ENCODE results near the gene MIPEP. TPM values are rescaled to one million over a fixed set of nuclear protein-coding genes. Genes with fewer than 3 reads are reported as not detected.

Gene MIPEP
- total RNA-seq, 1 experiment from 2014 or later: 25.4 TPM

DNA sequence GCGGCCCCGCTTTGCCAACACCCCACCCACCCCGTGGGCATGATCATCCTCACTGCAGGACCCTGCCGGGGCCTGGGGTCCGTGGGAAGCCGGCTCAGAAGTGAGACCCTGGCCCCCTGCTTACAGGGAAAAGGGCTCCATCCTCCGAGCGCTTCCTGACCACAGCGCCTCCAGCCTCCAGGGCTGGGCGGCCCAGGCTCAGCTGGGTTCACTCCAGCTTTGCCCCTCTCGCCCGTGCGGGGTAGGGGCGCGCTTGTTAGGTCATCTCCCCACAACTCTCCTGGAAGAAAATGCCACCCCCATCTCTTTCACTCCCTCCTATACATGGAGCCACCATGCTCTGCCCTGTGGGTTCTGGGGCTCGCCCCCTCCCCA lies 14.7 kb upstream of the MIPEP start:
- peaks cover 8% of the 10 kb centered on the region for H3K4me1 ChIP-seq (ENCODE audit: insufficient read depth, low read length, poor library complexity, severe bottlenecking)
- no peaks in the 10 kb centered on the region for H3K9me3 ChIP-seq (ENCODE audit: low read depth, low read length, poor library complexity, severe bottlenecking)
- POLR2A ChIA-PET (ENCODE audit: low non-redundant PET): no interaction called here
- DNase-seq (ENCODE audit: low spot score): no peak
- H3K4me3 ChIP-seq (ENCODE audit: low read depth, low read length, poor library complexity, severe bottlenecking): no peak overlapping the region
- no peaks in the 10 kb centered on the region for H3K36me3 ChIP-seq (ENCODE audit: insufficient read depth, low read length, poor library complexity, severe bottlenecking)
- H3K27me3 ChIP-seq (replicated peaks; ENCODE audit: insufficient read depth, low read depth, low read length, poor library complexity): peaks cover 9% of the 10 kb centered on the region
- TF ChIP-seq, protein P1, sequence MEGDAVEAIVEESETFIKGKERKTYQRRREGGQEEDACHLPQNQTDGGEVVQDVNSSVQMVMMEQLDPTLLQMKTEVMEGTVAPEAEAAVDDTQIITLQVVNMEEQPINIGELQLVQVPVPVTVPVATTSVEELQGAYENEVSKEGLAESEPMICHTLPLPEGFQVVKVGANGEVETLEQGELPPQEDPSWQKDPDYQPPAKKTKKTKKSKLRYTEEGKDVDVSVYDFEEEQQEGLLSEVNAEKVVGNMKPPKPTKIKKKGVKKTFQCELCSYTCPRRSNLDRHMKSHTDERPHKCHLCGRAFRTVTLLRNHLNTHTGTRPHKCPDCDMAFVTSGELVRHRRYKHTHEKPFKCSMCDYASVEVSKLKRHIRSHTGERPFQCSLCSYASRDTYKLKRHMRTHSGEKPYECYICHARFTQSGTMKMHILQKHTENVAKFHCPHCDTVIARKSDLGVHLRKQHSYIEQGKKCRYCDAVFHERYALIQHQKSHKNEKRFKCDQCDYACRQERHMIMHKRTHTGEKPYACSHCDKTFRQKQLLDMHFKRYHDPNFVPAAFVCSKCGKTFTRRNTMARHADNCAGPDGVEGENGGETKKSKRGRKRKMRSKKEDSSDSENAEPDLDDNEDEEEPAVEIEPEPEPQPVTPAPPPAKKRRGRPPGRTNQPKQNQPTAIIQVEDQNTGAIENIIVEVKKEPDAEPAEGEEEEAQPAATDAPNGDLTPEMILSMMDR (conservative IDR thresholded peaks at IDR 0.05; ENCODE audit: low read depth, low read length): no peak
- TF ChIP-seq EZH2 (IDR thresholded peaks at IDR 0.05; ENCODE audit: borderline replicate concordance, low read depth, low read length, poor library complexity, severe bottlenecking): no peak
- intact Hi-C loops (cut with micrococcal nuclease; ENCODE audit: unreplicated experiment): no loop called here
- CTCF ChIA-PET: no interaction called here
- BruUV-seq (replicated peaks): no TSS peak
- H3K27ac ChIP-seq (ENCODE audit: low read depth, low read length, poor library complexity, severe bottlenecking): no peak overlapping the region

DNA sequence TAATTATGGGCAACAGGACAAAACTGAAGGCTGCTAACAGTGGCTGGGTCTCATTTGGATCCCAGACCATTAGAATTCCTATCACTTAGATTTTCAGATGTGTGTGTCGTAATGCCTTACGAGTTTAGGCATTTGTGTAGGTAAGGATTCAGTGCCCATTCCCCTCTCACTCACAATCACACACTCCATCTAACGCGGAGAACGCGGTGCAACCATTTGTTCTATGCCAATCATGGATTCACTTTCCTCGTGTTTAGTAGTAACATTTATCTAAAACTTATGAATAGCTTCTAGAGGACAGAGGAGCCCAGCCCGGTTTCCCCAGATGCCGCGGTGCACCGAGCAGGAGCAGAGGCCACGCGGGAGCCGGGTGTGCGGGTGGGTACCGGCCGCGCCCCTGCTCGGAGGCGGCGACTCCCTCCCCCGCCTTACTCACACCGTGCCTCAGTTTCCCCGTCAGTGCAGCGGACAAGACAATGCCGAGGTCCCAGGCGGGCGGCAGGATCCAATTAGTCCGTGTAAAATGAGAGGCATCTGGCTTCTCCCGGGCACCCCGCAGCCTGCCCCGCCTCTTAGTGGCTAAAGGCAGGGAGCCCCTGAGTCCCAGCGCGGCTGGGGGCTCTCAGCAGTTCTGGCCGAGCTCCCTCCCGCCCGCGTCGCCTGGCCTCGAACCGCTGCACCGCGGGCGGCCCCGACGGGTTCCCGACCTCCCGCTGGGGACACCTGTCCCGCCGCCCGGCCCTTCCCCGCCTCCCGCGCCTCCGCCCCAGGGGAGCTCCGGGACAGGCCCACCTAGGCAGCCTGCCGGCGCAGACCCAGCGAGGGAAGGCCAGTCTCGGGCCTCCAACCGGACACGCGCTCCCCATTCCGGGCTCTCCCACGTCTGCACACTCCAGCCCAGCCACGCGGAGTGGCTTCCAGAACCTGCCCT lies 14.0 kb upstream of the MIPEP start:
- H3K9me3 ChIP-seq (ENCODE audit: low read depth, low read length, poor library complexity, severe bottlenecking): no peaks in the 10 kb centered on the region
- no peaks in the 10 kb centered on the region for H3K36me3 ChIP-seq (ENCODE audit: insufficient read depth, low read length, poor library complexity, severe bottlenecking)
- TF ChIP-seq, protein P1 (conservative IDR thresholded peaks at IDR 0.05; ENCODE audit: low read depth, low read length): no peak
- TF ChIP-seq EZH2 (IDR thresholded peaks at IDR 0.05; ENCODE audit: borderline replicate concordance, low read depth, low read length, poor library complexity, severe bottlenecking): no peak
- H3K4me1 ChIP-seq (ENCODE audit: insufficient read depth, low read length, poor library complexity, severe bottlenecking): peaks cover 8% of the 10 kb centered on the region
- no peak overlapping the region for H3K27ac ChIP-seq (ENCODE audit: low read depth, low read length, poor library complexity, severe bottlenecking)
- BruUV-seq (replicated peaks): no TSS peak
- intact Hi-C loops (cut with micrococcal nuclease; ENCODE audit: unreplicated experiment): no loop called here
- no peak for DNase-seq (ENCODE audit: low spot score)
- ChIA-PET CTCF (no interaction called here), POLR2A (ENCODE audit: low non-redundant PET) (no interaction called here)
- H3K4me3 ChIP-seq (ENCODE audit: low read depth, low read length, poor library complexity, severe bottlenecking): peak overlapping the region; percentile 25
- peaks cover 9% of the 10 kb centered on the region for H3K27me3 ChIP-seq (replicated peaks; ENCODE audit: insufficient read depth, low read depth, low read length, poor library complexity)

- no peak for DNase-seq (ENCODE audit: low spot score)
- H3K4me3 ChIP-seq (ENCODE audit: low read depth, low read length, poor library complexity, severe bottlenecking): no peak overlapping the region
- peaks cover 9% of the 10 kb centered on the region for H3K27me3 ChIP-seq (replicated peaks; ENCODE audit: insufficient read depth, low read depth, low read length, poor library complexity)
- no TSS peak for BruUV-seq (replicated peaks)
- H3K27ac ChIP-seq (ENCODE audit: low read depth, low read length, poor library complexity, severe bottlenecking): no peak overlapping the region
- POLR2A ChIA-PET (ENCODE audit: low non-redundant PET): no interaction called here
- no peaks in the 10 kb centered on the region for H3K36me3 ChIP-seq (ENCODE audit: insufficient read depth, low read length, poor library complexity, severe bottlenecking)
- CTCF ChIA-PET: no interaction called here
- TF ChIP-seq EZH2 (IDR thresholded peaks at IDR 0.05; ENCODE audit: borderline replicate concordance, low read depth, low read length, poor library complexity, severe bottlenecking): no peak
- TF ChIP-seq, protein P1 (conservative IDR thresholded peaks at IDR 0.05; ENCODE audit: low read depth, low read length): no peak
- peaks cover 8% of the 10 kb centered on the region for H3K4me1 ChIP-seq (ENCODE audit: insufficient read depth, low read length, poor library complexity, severe bottlenecking)
- intact Hi-C loops (cut with micrococcal nuclease; ENCODE audit: unreplicated experiment): no loop called here
- no peaks in the 10 kb centered on the region for H3K9me3 ChIP-seq (ENCODE audit: low read depth, low read length, poor library complexity, severe bottlenecking)
Observed at GRCh38 chr13:23901365-23901764, 12.2 kb upstream of the MIPEP start.
